Fibroblast of skin of left quadriceps (primary cell): ENCODE data around the gene RAD18.

Experiments
- DNase-seq, 2 experiments: peaks; one replicate each; pipeline ENCODE4 v3.0.0-alpha.2; 2013; ENCODE audit warnings: low read depth in 2 of 2

The RAD18 gene

GRCh38 chr3:8899876-8900460 lies 63.3 kb downstream of the RAD18 start:
- DNase-seq: peak; percentile 42 to 43

GRCh38 chr3:8895829-8896228 lies 67.4 kb downstream of the RAD18 start:
- DNase-seq: no peak

- DNase-seq: no peak
These were observed 70.3 kb downstream of the RAD18 start for GRCh38 chr3:8893001-8893400.

DNA sequence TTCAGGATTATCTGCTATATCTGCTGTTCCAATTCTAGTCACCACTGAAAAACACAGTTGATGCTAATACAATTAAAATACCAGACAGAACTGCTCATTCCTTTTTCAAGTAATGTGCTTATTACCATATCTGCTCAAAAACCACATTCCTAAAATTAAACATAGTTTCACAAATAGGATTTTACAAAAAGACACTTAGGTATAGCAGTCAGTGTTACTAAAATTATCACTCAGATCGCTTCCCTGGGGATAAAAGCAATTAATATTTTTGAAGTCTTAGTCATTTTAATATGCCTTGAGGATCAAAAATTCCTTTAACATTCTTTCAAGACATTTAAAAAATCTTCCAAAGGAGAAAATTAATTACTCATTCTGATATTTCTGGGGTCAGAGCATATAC lies 71.5 kb downstream of the RAD18 start:
- DNase-seq: peak; percentile 64 to 70

DNA sequence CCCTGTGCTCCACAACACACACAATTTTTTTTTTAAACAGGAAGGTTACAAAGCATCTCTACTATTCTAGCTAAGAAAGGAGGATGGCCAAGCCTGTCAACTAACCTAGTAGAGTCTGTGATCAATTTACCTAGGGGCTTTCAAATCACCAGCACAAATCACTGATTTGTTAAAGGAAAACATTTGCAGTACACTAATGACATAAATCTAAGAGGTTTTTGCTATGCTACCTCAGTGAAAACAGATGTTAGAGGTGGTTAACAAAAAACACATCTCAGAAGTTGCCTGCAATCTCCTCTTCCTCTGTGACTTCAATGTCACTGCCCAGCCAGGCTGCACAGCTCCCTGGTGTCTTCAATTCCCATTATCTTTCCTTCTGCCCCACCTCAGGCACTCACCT lies 72.0 kb downstream of the RAD18 start:
- peak; percentile 43 to 51 for DNase-seq

DNA sequence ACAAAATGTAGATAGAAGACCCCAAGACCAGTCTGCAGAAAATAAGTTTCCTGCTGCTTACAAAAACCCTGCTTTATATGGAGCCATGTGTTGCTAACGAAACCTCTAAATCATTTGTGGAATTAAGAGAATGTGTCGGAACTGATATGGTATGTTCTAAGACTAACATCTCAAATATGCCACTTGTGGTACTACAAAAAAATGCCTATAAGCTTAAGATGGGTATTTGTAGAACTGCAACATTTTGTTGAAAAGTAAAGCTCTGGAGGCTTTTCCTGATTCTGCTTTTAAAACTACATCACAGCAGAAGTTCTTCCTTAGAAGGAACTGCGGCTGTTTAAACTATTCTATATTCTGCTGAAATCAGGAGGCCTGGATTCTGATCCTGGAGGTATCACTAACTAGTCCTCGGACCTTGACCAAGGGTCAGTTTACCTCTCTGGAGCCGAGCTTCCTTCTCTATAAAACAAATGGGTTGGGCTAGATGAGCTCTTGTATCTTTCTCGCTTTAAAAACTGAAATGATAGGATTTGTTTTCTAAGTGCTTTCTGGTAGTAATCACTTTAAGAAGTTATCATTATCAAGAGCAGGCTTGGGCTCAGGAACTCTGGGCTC lies 74.9 kb downstream of the RAD18 start:
- DNase-seq: peak; percentile 86 to 89

DNA sequence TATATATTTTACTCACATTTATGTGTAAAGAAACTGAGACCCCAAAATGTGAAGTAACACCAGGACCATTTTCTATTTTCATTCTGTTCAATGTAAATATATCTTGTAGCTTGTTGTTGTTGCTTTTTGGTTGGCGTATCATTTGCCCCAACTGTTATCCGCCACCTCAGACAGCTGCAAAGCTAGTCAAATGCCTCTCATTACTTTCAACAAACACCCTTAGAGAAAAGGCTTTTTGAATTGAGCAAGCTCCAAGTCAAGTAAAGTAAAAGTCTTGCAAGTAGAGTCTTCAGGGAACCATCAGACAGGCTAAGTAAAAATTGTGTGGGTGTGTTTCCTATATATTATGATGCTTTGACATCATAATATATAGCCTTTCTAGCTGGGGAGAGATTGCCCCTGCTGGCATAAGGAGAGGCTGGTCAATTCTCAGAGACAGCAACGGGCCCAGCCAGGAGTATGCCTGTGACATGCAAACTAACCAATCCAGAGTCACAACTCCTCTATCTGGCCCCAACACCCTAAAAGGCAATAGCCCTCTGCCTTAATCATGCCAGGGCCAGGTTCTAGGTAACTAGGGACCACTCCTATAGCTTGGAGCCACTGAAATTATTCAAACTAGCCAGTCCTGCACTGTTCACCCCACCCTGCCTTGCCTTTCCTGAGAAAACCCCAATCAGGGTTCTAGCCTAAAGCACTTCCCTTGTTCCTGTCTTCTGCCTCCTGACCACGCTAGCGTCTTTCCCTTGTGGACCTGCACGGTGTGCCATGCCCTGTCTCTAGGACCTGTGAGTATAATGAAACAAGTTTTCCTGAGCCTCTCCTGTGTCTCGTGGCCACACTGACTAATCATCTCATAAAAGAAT lies 75.6 kb downstream of the RAD18 start:
- DNase-seq: no peak

DNA sequence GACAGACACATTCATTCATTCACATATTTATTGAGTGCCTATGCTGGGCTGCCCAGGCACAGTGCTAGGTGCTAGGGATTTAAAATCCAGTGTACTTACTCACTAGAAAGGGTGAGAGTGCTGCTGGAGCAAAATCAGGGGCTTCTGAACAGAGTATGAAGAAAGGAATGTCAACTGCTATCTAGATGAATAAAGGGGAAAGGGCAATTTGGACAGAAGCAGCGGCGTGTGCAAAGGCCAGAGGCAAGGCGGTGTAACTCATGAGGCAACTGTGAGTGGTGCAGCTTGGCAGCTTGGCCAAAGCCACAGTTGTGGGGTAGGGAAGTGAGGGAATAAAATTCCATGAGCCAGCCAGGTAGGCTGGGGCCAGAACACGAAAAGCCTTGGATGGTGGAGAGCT lies 76.7 kb downstream of the RAD18 start:
- DNase-seq: no peak

GRCh38 chr3:8885536-8886316 lies 77.5 kb downstream of the RAD18 start:
- DNase-seq: no peak

GRCh38 chr3:8884630-8885290 lies 78.5 kb downstream of the RAD18 start:
- no peak for DNase-seq

DNA sequence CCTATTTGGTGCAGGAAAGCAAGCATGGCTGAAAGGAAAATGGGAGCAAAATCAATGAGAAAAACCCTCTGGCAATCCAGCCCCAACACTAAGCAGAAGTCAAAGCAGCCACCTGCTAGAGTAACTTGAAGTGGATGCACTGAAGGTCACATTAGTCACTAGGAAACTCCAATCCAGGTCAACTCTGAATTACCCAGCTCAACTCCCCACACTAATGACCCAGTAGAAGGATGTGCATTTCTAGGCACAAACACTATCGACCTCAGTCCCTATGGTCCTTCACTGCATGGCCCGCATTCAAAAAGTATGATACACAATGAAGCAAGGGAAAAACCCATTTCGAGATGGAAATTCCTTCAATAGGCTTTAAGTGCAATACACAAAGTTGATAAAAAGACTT lies 80.6 kb downstream of the RAD18 start:
- DNase-seq: no peak

- no peak for DNase-seq
These were observed 81.1 kb downstream of the RAD18 start for GRCh38 chr3:8882171-8882593.

- no peak for DNase-seq
These were observed 83.8 kb downstream of the RAD18 start for GRCh38 chr3:8879347-8879944.

DNA sequence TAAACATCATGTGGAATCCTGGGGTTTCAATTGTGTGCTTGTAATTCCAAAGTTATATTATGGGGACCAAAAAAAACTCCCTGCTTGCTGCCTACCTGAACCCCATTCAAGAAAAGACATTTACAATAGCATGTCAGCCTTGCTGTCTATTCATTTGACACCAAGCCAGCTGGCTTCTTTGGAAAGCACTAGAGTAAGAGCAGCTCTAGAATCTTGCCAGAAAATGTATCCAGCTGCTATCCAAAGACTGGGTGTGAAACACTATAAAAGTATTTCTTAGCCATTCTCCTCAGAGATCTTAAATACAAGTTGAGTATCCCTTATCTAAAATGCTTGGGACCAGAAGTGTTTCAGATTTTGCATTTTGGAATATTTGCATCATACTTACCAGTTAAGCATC lies 87.4 kb downstream of the RAD18 start:
- DNase-seq: no peak

DNA sequence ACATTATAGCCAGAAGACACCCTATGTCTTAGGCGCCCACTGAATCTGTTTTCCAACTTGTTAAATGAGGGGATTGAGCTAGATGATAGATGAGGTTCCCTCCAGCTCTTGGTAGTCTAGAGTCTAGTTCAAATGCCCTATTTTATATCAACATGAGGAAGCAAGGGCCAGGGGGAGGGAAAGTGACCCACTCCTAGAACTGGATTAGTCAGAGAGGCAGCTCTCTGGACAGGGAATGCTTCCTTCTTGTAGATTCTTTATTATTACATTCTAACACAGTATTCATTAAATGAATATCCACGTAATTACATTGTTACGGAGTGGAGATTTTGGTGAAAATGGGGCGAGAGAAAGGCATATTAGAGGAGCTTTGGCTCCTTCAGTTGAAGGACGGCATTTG lies 89.5 kb downstream of the RAD18 start:
- DNase-seq: no peak

DNA sequence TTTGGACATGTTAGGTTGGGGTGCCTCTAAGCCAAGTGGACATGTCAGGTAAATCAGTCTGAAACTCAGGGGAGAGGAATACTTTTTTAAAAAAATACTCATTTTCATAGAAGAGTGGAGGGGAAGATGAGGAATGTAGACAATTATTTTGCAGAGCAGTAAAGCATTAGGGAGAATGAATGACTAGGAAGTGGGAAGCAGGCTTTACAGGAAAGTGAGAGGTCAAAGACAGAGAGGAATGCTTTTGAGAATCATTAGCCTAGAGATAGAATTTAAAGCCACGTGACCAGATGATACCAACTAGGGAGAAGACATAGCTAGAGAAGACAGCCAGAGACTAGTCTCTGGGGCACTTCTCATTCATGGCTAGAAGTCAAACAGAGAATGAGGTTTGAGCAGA lies 91.0 kb downstream of the RAD18 start:
- no peak for DNase-seq

DNA sequence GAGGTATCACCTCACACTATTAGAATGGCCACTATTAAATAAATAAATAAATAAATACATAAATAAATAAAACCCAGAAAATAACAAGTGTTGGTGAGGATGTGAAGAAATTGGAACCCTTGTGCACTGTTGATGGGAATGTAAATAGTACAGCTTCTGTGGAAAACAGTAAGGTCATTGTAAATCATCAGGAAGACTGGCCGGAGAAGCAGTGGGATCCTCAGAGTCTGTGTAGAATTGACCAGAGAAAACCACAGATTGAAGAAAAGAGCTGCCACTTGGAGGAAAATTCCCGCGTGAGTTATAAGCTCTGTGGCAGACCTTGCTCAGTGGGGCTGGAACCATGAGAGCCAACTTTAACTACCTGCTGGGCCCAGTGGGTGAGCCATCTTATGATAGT lies 92.0 kb downstream of the RAD18 start:
- no peak for DNase-seq

DNA sequence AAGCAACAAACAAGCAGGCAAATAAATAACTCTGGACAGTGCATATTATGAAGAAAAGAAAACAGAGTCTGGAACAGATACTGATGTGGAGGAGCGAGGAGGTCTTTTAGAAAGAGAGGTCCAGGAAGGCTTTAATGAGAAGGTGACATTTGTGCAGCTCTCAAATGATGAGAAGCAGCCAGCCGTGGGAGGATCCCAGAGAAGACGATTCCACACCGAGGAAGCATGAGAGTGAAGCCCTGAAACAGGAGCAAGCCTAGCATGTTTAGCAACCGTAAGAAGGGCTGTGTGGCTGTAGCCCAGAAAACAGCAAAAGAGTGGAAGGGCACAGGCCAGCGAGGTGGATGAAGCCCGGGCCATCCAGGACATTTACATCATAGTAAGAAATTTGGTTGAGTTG lies 93.1 kb downstream of the RAD18 start:
- no peak for DNase-seq

DNA sequence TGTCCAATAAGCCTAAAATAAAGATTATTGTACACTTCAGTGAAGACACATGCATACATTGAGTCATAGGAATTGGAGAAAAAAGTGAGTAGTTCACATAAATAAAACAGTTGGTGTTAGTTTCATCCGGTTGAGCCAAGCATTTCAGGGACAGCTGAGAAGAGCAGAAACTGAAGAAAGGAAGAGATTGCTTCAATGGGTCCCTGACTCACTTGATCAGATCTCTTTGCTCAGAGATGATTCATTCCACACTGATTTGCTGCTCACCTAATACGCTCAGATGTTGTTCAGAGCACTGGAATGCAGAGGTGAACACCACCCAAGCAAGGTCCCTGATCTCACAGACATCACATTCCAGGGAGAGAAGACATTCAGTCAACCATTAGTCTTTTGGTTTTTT lies 93.7 kb downstream of the RAD18 start:
- DNase-seq: peak; percentile 88

DNA sequence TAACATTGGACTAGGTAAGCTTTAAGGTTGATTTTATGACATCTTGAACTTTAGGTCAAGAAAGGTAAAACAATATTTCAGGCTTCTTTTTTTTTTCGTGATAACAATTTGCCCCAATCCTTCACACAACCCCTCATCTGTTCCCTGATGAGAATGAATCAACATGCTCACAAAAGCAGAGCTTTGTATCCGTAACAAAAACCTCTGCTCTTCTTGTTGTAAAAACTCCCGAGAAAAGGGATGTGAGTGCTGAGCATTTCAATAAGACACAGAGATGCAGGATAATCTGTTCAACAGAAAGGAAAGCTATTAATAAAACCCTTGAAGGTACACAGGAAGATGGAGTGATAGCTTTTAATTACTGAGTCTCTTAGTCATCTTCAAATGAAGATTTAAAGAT lies 94.3 kb downstream of the RAD18 start:
- DNase-seq: no peak

GRCh38 chr3:8867646-8868045 lies 95.6 kb downstream of the RAD18 start:
- DNase-seq: no peak
